GM12878 (cell line): ENCODE measurements around the gene TSPAN7. TPM values are rescaled to one million over a fixed set of nuclear protein-coding genes. Genes with fewer than 3 reads are reported as not detected.

Experiments used
- ATAC-seq: fragments of 200-7000 bp; cut with Tn5 transposase; 3 replicates; pipeline ENCODE4 v1.9.1; 2020; ENCODE audit warnings: mild to moderate bottlenecking, moderate library complexity
- BruUV-seq: library from RNA; stranded (reverse); fragments of 400-500 nt; replicated peaks from 2 replicates; lab custom pipeline; 2021; lab: Mats Ljungman, UMichigan
- CTCF ChIA-PET: fragments of 300-600 bp; sonication (Branson Sonifier 250); formaldehyde crosslinking; extraction: SDS; loops from one replicate; lab custom pipeline; 2021; ENCODE audit warnings: inconsistent platforms; lab: Yijun Ruan, JAX
- POLR2A ChIA-PET: fragments of 350-600 bp; formaldehyde crosslinking; extraction: SDS; loops from one replicate; lab custom pipeline; 2021; ENCODE audit warnings: inconsistent platforms; lab: Charles Lee
- RAD21 ChIA-PET: fragments of 300-600 bp; sonication (Branson Sonifier 250); formaldehyde crosslinking; loops from one replicate; lab custom pipeline; 2023; ENCODE audit warnings: antibody characterized with exemption; ENCODE audit not compliant: unreplicated experiment; lab: Charles Lee
- SMC1A ChIA-PET: fragments of 300-600 bp; sonication (Branson Sonifier 250); formaldehyde crosslinking; loops from one replicate; lab custom pipeline; 2023; ENCODE audit not compliant: unreplicated experiment, uncharacterized antibody; lab: Charles Lee
- DNase-seq: peaks from one replicate; pipeline ENCODE4 v3.0.0-alpha.2; 2011; ENCODE audit warnings: low read depth, low spot score
- FAIRE-seq: peaks from 3 replicates; lab custom pipeline; 2011; peaks lifted over from hg19 to GRCh38; lab: Jason Lieb, UNC
- H2AFZ ChIP-seq: 2 replicates; pipeline ENCODE4 v1.6.0; 2011; ENCODE audit warnings: low read depth, low read length, control low read depth; ENCODE audit not compliant: control insufficient read depth
- H3K27ac ChIP-seq: 2 replicates; pipeline ENCODE4 v1.5.1; 2011; ENCODE audit warnings: control low read depth; ENCODE audit not compliant: control insufficient read depth, insufficient read depth
- H3K27me3 ChIP-seq, 2 experiments: replicated peaks in 1 of 2; 2 replicates each; pipeline versions ENCODE4 v1.6.0 to v1.6.1; 2011; ENCODE audit warnings: low read length in 1 of 2; ENCODE audit not compliant: control insufficient read depth in 2 of 2, insufficient read depth in 2 of 2
- H3K36me3 ChIP-seq, 2 experiments: 2 replicates each; pipeline ENCODE4 v1.5.1; 2011; ENCODE audit warnings: low read length in 1 of 2; ENCODE audit not compliant: control insufficient read depth in 2 of 2, insufficient read depth in 2 of 2
- H3K4me1 ChIP-seq: 2 replicates; pipeline ENCODE4 v1.6.1; 2011; ENCODE audit warnings: mild to moderate bottlenecking, low read length, moderate library complexity, mixed read lengths; ENCODE audit not compliant: control insufficient read depth, insufficient read depth
- H3K4me2 ChIP-seq: 2 replicates; pipeline ENCODE4 v1.6.0; 2011; ENCODE audit warnings: control low read depth; ENCODE audit not compliant: control insufficient read depth, insufficient read depth
- H3K4me3 ChIP-seq: fragments of 200-600 bp; sonication (generic); 2 replicates; pipeline ENCODE4 v1.5.1; 2016
- H3K79me2 ChIP-seq: 2 replicates; pipeline ENCODE4 v1.6.0; 2011; ENCODE audit warnings: low read length; ENCODE audit not compliant: control insufficient read depth, insufficient read depth
- H3K9ac ChIP-seq: 2 replicates; pipeline ENCODE4 v1.8.0; 2011; ENCODE audit warnings: low read length, control low read depth, mixed read lengths; ENCODE audit not compliant: control insufficient read depth, insufficient read depth
- H3K9me3 ChIP-seq: replicated peaks from 3 replicates; pipeline ENCODE4 v1.5.1; 2011; ENCODE audit warnings: mild to moderate bottlenecking, low read length; ENCODE audit not compliant: control insufficient read depth, insufficient read depth
- H4K20me1 ChIP-seq: 2 replicates; pipeline ENCODE4 v1.6.0; 2011; ENCODE audit not compliant: control insufficient read depth, insufficient read depth
- CREM ChIP-seq: IDR thresholded peaks from 2 replicates; pipeline ENCODE4 v1.6.1; 2014; ENCODE audit warnings: antibody characterized with exemption, low read depth
- SMAD1 ChIP-seq: fragments of 450-650 bp; IDR thresholded peaks from 2 replicates; pipeline ENCODE4 v1.6.1; 2018; ENCODE audit warnings: mild to moderate bottlenecking, low read depth; ENCODE audit not compliant: partially characterized antibody
- TAF1 ChIP-seq: IDR thresholded peaks from 2 replicates; pipeline ENCODE4 v1.6.1; 2011; ENCODE audit warnings: mild to moderate bottlenecking, low read depth, low read length, borderline replicate concordance
- ZNF207 ChIP-seq: fragments of 450-650 bp; IDR thresholded peaks from 2 replicates; pipeline ENCODE4 v1.6.1; 2014; ENCODE audit warnings: antibody characterized with exemption, mild to moderate bottlenecking, borderline replicate concordance
- WGBS: methylation state at CpG from one replicate; pipeline ENCODE4 v1.1.6; 2016; ENCODE audit warnings: low lambda C conversion rate; ENCODE audit not compliant: insufficient replicate concordance, insufficient coverage; ENCODE audit errors: missing lambda C conversion rate; 5-methylcytosine and 5-hydroxymethylcytosine counted together
- in situ Hi-C: fragments of 300-500 bp; cut with MboI; formaldehyde crosslinking; loops from 9 replicates; pipeline ENCODE4 v1.14.3; 2018; ENCODE audit warnings: mixed read lengths
- intact Hi-C: fragments of 100-400 bp; cut with micrococcal nuclease; formaldehyde crosslinking; loops from one replicate; pipeline ENCODE4 v1.14.2; 2022; ENCODE audit not compliant: unreplicated experiment
- polyA plus RNA-seq, 11 experiments: library from polyadenylated mRNA; depleted of rRNA in 4 of 11; unstranded in 6 of 11; stranded (reverse) in 5 of 11; fragments of >200 nt; fragmentation: Nextera tagmentation in 4 of 11; fragmentation: Illumina TruSeq in 1 of 11; extraction: Ambion mirVana in 4 of 11; extraction: Trizol in 1 of 11; gene quantifications; 1 replicate in 1 of 11; 2 replicates in 10 of 11; pipeline versions ENCODE4 v1.2.1 to v1.2.3, GENCODE V29; 2011 to 2016; ENCODE audit warnings: inconsistent platforms in 2 of 11, missing spikeins in 2 of 11, low read depth in 1 of 11
- total RNA-seq, 4 experiments: library from RNA; depleted of rRNA in 3 of 4; stranded (reverse); fragments of >200 nt in 3 of 4; fragmentation: Illumina TruSeq in 1 of 4; extraction: Trizol in 1 of 4; gene quantifications; 2 replicates each; pipeline versions ENCODE4 v1.2.1 to v1.2.3, GENCODE V29; 2013 to 2021
- TF ChIP-seq, protein P1 (sequence below): fragments of 450-650 bp; IDR thresholded peaks from 2 replicates; pipeline ENCODE4 v1.6.1; 2018; ENCODE audit warnings: borderline replicate concordance, mild to moderate bottlenecking; ENCODE audit not compliant: partially characterized antibody

Gene TSPAN7
- total and polyA plus RNA-seq, 10 of the 15 experiments (the other 5 are each of a cell fraction or from before 2014, with no cell fraction given), result 0.04 to 0.77 (median 0.14) TPM; not detected in 4

DNA sequence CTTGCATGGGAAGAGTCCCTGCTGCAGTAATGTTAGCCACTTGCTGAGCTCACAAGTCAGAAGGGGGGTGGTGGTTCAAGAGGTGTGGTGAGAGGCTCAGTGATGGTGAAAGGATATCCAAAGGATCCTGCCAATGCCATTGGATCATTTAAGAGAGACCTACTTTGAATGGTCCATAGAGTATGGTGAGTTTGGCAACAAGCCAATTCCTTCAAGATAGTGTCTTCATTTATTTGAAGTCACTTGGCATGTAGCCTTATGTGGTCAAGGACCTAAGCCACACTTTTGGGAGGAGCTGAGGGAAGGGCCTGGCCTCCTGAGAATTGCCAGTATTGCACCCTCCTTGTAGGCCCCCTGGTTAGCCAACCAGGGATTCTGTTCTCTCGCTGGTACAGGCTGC is 87.9 kb downstream of the TSPAN7 start:
- intact Hi-C loops (no loop called here), in situ Hi-C loops (no loop called here)
- Histone ChIP-seq H3K36me3 (no peaks in the 10 kb centered on the region), H4K20me1 (no peaks in the 10 kb centered on the region), H3K4me1 (no peaks in the 10 kb centered on the region), H3K9ac (no peak overlapping the region), H3K4me2 (no peak overlapping the region), H3K9me3 (no peaks in the 10 kb centered on the region), H3K27ac (no peak overlapping the region), H3K4me3 (no peak overlapping the region), H3K79me2 (no peaks in the 10 kb centered on the region), H2AFZ (no peak overlapping the region), H3K27me3 (no peaks in the 10 kb centered on the region)
- no peak for DNase-seq
- no peak for ATAC-seq
- WGBS, result 0% methylated on average over 1 of the region's 1 CpG
- ChIA-PET SMC1A (interaction anchor here (3.6 to 4.1 kb wide), 2 partner anchors 11 to 21 kb away, joined by 18 to 25 read pairs; no protein-coding TSS in a partner anchor), RAD21 (interaction anchor here (1.2 kb wide), 1 partner anchor 9 kb away, joined by 3 read pairs; no protein-coding TSS in a partner anchor), POLR2A (no interaction called here), CTCF (interaction anchor here (3.3 kb wide), 1 partner anchor 11 kb away, joined by 17 read pairs; no protein-coding TSS in a partner anchor)
- no TSS peak for BruUV-seq
- TF ChIP-seq TAF1 (no peak), SMAD1 (peak; percentile 89), CREM (no peak), ZNF207 (no peak)
- TF ChIP-seq, protein P1, sequence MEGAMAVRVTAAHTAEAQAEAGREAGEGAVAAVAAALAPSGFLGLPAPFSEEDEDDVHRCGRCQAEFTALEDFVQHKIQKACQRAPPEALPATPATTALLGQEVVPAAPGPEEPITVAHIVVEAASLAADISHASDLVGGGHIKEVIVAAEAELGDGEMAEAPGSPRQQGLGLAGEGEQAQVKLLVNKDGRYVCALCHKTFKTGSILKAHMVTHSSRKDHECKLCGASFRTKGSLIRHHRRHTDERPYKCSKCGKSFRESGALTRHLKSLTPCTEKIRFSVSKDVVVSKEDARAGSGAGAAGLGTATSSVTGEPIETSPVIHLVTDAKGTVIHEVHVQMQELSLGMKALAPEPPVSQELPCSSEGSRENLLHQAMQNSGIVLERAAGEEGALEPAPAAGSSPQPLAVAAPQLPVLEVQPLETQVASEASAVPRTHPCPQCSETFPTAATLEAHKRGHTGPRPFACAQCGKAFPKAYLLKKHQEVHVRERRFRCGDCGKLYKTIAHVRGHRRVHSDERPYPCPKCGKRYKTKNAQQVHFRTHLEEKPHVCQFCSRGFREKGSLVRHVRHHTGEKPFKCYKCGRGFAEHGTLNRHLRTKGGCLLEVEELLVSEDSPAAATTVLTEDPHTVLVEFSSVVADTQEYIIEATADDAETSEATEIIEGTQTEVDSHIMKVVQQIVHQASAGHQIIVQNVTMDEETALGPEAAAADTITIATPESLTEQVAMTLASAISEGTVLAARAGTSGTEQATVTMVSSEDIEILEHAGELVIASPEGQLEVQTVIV, result no peak
- no peak for FAIRE-seq
